HFFc6 (cell line): Measurements from ENCODE around the gene CYSLTR1. TPM values are rescaled to one million over a fixed set of nuclear protein-coding genes. Genes with fewer than 3 reads are reported as not detected.

Source experiments
- DNase-seq: peaks from one replicate; pipeline ENCODE4 v3.0.0-alpha.2; 2018
- H3K27ac Mint-ChIP-seq: 2 replicates; pipeline ENCODE4 v1.8.0; 2020; ENCODE audit warnings: mild to moderate bottlenecking, mixed read lengths
- H3K27me3 Mint-ChIP-seq: 2 replicates; pipeline ENCODE4 v1.8.0; 2021; ENCODE audit warnings: mild to moderate bottlenecking, moderate library complexity, mixed read lengths; ENCODE audit not compliant: insufficient read depth
- H3K36me3 Mint-ChIP-seq: 2 replicates; pipeline ENCODE4 v1.8.0; 2021; ENCODE audit warnings: low read depth, mixed read lengths
- H3K4me1 Mint-ChIP-seq: 2 replicates; pipeline ENCODE4 v1.8.0; 2020; ENCODE audit warnings: low read depth, mixed read lengths
- H3K4me3 Mint-ChIP-seq: 2 replicates; pipeline ENCODE4 v1.8.0; 2020; ENCODE audit warnings: mild to moderate bottlenecking, moderate library complexity, mixed read lengths
- H3K9me3 Mint-ChIP-seq: 2 replicates; pipeline ENCODE4 v1.8.0; 2020; ENCODE audit warnings: mild to moderate bottlenecking, mixed read lengths
- CTCF ChIP-seq: fragments of 200-600 bp; sonication (generic); IDR thresholded peaks from 2 replicates; pipeline ENCODE4 v1.5.0; 2021; ENCODE audit warnings: antibody characterized with exemption, mild to moderate bottlenecking
- total RNA-seq, 6 experiments: library from RNA; stranded (reverse); fragmentation: NEBNext Ultra II Directional; extraction: Animal tissue kit (Norgen Biotek cat#: 25700); gene quantifications; 2 replicates in 1 of 6; 3 replicates in 5 of 6; pipeline ENCODE4 v1.2.3, GENCODE V29; 2021

CYSLTR1 gene
- total RNA-seq, 6 experiments from 2014 or later, result not detected

GRCh38 chrX:78333521-78333920, 6.1 kb upstream of the CYSLTR1 start:
- Mint-ChIP-seq H3K27ac (no peak overlapping the region), H3K9me3 (peaks cover 21% of the 10 kb centered on the region), H3K4me3 (no peak overlapping the region), H3K27me3 (no peaks in the 10 kb centered on the region), H3K36me3 (no peaks in the 10 kb centered on the region), H3K4me1 (no peaks in the 10 kb centered on the region)
- TF ChIP-seq CTCF, result no peak
- no peak for DNase-seq

- no peak for DNase-seq
- Mint-ChIP-seq H3K27ac (no peak overlapping the region), H3K36me3 (no peaks in the 10 kb centered on the region), H3K4me1 (no peaks in the 10 kb centered on the region), H3K4me3 (no peak overlapping the region), H3K27me3 (no peaks in the 10 kb centered on the region; the same call in 1 of the 2 replicates), H3K9me3 (peaks cover 15% of the 10 kb centered on the region; the same call in 1 of the 2 replicates)
- TF ChIP-seq CTCF, result no peak
Observed at GRCh38 chrX:78331708-78332107, 4.3 kb upstream of the CYSLTR1 start.

GRCh38 chrX:78330540-78330939, 3.1 kb upstream of the CYSLTR1 start:
- no peak for DNase-seq
- H3K27ac Mint-ChIP-seq, result no peak overlapping the region
- no peaks in the 10 kb centered on the region for H3K4me1 Mint-ChIP-seq
- no peak overlapping the region for H3K4me3 Mint-ChIP-seq
- no peak for TF ChIP-seq CTCF
- H3K36me3 Mint-ChIP-seq, result no peaks in the 10 kb centered on the region
- H3K9me3 Mint-ChIP-seq, result peaks cover 15% of the 10 kb centered on the region; the same call in 1 of the 2 replicates
- H3K27me3 Mint-ChIP-seq, result no peaks in the 10 kb centered on the region; the same call in 1 of the 2 replicates

- Mint-ChIP-seq H3K27me3 (no peaks in the 10 kb centered on the region; the same call in 1 of the 2 replicates), H3K4me1 (no peaks in the 10 kb centered on the region), H3K9me3 (peaks cover 15% of the 10 kb centered on the region; the same call in 1 of the 2 replicates), H3K4me3 (no peak overlapping the region), H3K36me3 (no peaks in the 10 kb centered on the region), H3K27ac (no peak overlapping the region)
- TF ChIP-seq CTCF, result no peak
- no peak for DNase-seq
Observed at GRCh38 chrX:78330068-78330467, 2.7 kb upstream of the CYSLTR1 start.

GRCh38 chrX:78329486-78329885, 2.1 kb upstream of the CYSLTR1 start:
- H3K4me3 Mint-ChIP-seq, result no peak overlapping the region
- TF ChIP-seq CTCF, result no peak
- DNase-seq, result no peak
- no peaks in the 10 kb centered on the region for H3K36me3 Mint-ChIP-seq
- H3K4me1 Mint-ChIP-seq, result no peaks in the 10 kb centered on the region
- H3K9me3 Mint-ChIP-seq, result peaks cover 15% of the 10 kb centered on the region; the same call in 1 of the 2 replicates
- no peak overlapping the region for H3K27ac Mint-ChIP-seq
- no peaks in the 10 kb centered on the region; the same call in 1 of the 2 replicates for H3K27me3 Mint-ChIP-seq

- no peaks in the 10 kb centered on the region for H3K36me3 Mint-ChIP-seq
Observed at GRCh38 chrX:78326401-78326800, 1.0 kb downstream of the CYSLTR1 start.

More at GRCh38 chrX:78326401-78326800, 1.0 kb downstream of the CYSLTR1 start:
- H3K27me3 Mint-ChIP-seq, result no peaks in the 10 kb centered on the region; the same call in 1 of the 2 replicates
- H3K9me3 Mint-ChIP-seq, result peaks cover 8% of the 10 kb centered on the region; the same call in 1 of the 2 replicates
- DNase-seq, result no peak
- no peak for TF ChIP-seq CTCF
- H3K4me3 Mint-ChIP-seq, result no peak overlapping the region
- H3K27ac Mint-ChIP-seq, result no peak overlapping the region
- no peaks in the 10 kb centered on the region for H3K4me1 Mint-ChIP-seq
